WI38 (cell line): ENCODE results near the gene APP.

Experiments
- H3K4me3 ChIP-seq: 2 replicates; pipeline ENCODE4 v1.5.1; 2011; ENCODE audit warnings: low read depth, mild to moderate bottlenecking, control low read depth, low read length
- TF ChIP-seq, protein P1 (sequence below): IDR thresholded peaks from 2 replicates; pipeline ENCODE4 v1.5.1; 2012; ENCODE audit warnings: low read depth, mild to moderate bottlenecking, control low read depth, low read length

The APP gene

DNA sequence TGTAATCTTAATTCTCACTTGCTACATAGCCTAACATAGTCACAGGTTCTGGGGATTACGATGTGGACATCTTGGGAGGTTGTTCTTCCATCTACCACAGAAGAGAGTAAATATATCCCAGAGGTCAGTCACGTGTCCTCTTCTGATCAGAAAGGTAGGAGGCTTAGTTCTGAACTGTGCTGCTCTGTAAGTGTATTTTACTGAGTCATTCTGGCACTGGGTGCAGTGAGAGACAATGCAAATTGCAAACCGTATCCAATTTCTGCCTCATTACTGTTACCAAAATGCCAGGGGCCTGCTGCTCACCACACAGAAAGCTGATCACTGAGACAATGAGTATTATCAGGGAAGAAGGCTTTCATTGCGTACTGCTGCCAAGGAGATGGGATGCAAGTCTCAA, 331.8 kb downstream of the APP start:
- TF ChIP-seq, protein P1, sequence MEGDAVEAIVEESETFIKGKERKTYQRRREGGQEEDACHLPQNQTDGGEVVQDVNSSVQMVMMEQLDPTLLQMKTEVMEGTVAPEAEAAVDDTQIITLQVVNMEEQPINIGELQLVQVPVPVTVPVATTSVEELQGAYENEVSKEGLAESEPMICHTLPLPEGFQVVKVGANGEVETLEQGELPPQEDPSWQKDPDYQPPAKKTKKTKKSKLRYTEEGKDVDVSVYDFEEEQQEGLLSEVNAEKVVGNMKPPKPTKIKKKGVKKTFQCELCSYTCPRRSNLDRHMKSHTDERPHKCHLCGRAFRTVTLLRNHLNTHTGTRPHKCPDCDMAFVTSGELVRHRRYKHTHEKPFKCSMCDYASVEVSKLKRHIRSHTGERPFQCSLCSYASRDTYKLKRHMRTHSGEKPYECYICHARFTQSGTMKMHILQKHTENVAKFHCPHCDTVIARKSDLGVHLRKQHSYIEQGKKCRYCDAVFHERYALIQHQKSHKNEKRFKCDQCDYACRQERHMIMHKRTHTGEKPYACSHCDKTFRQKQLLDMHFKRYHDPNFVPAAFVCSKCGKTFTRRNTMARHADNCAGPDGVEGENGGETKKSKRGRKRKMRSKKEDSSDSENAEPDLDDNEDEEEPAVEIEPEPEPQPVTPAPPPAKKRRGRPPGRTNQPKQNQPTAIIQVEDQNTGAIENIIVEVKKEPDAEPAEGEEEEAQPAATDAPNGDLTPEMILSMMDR, result no peak
- no peak overlapping the region for H3K4me3 ChIP-seq

DNA sequence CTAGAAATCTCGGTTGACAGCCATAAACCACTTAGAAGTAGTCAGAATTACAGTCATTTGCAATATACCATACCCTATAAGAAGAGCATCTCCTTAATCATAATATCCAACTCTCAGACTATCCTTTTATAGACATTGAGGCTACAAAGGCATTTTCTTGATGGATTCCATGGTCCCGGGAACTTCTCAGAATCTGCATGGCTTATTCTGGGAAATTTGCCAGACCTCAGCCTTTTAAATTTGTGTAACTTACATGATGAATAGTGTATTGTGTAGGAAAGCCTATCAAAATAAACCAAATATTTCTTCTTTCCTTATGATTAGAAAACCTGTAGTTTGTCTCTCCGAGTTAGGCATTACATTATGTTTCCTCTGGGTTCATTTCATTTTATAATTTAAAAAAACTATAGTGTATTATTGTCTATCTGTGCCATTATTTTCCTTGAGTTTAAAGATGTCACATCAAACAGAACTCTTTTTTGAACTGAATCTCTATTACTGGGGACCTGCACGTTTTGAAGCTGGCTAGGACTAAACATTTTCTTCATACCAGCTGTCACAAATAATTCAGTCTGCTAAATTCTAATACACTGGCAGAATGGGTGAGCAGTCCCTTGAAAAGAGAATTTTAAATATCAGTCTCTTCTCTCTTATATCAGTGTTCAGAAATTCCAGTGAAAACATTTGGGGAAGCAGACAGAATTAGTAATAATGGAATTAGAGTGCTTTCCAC, 332.9 kb downstream of the APP start:
- TF ChIP-seq, protein P1, result no peak
- no peak overlapping the region for H3K4me3 ChIP-seq

DNA sequence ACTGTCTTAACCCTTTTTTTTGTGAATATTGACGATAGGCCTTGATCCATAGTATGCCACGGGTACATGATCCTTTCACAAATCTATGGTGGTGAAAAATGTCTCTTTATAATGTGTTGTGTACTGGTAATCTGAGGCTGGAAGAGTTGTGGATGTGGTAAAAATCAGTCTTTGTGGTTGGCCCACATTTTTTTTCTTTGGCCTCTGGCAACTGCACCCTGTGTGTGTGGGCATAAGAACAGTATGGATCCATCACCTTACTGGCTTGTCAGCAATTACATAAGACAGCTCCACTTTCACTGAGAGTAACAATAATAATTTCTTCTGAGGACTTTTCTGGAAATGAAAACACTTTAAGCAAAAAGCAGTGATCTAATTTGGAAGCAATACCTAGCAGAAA, 334.2 kb downstream of the APP start:
- no peak overlapping the region for H3K4me3 ChIP-seq

DNA sequence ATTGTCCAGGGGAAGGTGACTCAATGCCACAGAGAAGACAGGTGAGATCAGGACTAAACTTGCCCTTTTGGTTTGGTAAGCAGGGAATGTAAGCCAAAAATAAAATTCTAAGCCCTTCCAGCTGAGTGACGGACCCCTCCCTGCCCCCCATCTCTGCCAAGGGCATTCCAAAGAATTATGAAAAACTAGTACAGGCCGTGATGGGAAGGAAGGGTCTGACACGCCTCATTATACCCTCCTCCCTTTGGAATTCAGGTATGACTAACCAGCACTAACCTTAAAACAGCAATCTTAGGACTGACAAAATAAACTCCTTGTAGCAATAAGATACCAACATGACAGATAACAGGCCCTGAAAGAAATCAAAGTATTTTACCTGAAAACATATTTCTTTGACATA, 336.2 kb downstream of the APP start:
- H3K4me3 ChIP-seq, result no peak overlapping the region
- TF ChIP-seq, protein P1, result no peak

More for the DNA sequence above, 334.2 kb downstream of the APP start:
- TF ChIP-seq, protein P1, result no peak

DNA sequence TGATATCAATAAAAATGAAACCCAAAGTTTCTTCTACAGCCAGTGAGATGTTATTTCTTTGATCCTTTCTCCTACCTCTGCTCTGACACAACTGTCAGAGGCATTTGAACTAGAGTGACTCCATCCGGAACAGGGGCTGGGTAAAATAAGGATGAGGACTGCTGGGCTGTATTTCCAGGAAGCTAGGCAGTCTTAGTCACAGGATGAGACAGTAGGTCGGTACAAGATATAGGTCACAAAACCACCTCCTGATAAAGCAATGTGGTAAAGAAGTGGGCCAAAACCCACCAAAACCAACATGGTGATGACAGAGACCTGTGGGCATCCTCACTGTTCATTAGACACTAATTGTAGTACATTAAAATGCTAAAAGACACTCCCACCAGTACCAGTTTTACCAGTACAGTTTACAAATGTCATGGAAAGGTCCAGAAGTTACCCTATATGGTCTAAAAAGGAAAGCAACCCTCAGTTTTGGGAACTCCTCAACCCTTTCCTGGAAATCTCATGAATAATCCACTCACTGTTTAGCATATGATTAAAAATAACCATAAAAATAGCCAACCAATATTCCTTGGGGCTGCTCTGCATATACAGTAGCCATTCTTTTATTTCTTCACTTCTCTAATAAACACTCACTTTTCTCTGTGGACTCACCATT, 339.1 kb downstream of the APP start:
- TF ChIP-seq, protein P1, result no peak
- H3K4me3 ChIP-seq, result no peak overlapping the region
